GM13977 (cell line): Measurements from ENCODE around the gene PTPN6.
A peak's percentile ranks its signal among the peaks of the same experiment; 100 is the strongest.

ENCODE experiments used
- DNase-seq: peaks from one replicate; pipeline ENCODE4 v3.0.0; 2012; ENCODE audit warnings: low spot score
- in situ Hi-C: fragments of 300-500 bp; cut with MboI; formaldehyde crosslinking; loops from one replicate; pipeline ENCODE4 v1.12.0; 2022; ENCODE audit warnings: low sequenced_read_pairs, low pct_unique_long_range_greater_than_20kb, mixed read lengths, inconsistent platforms; ENCODE audit not compliant: unreplicated experiment
- TF ChIP-seq, protein P1 (sequence below): IDR thresholded peaks from 2 replicates; pipeline ENCODE4 v1.5.1; 2012; ENCODE audit warnings: mild to moderate bottlenecking, control low read depth; ENCODE audit not compliant: insufficient read depth; ENCODE audit errors: extremely low read depth, missing control alignments

Gene PTPN6

DNA sequence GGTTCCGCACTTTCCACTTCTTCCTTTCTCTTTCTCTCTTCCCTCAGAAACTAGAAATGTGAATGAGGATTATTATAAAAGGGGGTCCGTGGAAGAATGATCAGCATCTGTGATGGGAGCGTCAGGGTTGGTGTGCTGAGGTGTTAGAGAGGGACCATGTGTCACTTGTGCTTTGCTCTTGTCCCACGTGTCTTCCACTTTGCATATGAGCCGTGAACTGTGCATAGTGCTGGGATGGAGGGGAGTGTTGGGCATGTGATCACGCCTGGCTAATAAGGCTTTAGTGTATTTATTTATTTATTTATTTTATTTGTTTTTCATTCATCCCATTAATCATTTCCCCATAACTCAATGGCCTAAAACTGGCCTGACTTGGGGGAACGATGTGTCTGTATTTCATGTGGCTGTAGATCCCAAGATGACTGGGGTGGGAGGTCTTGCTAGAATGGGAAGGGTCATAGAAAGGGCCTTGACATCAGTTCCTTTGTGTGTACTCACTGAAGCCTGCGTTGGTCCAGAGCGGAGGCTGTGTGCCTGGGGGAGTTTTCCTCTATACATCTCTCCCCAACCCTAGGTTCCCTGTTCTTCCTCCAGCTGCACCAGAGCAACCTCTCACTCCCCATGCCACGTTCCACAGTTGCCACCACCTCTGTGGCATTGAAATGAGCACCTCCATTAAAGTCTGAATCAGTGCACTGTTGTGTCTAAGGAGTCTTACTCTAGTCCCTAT is 28.0 kb upstream of the PTPN6 start:
- in situ Hi-C loops: no loop called here
- DNase-seq: no peak
- TF ChIP-seq, protein P1, sequence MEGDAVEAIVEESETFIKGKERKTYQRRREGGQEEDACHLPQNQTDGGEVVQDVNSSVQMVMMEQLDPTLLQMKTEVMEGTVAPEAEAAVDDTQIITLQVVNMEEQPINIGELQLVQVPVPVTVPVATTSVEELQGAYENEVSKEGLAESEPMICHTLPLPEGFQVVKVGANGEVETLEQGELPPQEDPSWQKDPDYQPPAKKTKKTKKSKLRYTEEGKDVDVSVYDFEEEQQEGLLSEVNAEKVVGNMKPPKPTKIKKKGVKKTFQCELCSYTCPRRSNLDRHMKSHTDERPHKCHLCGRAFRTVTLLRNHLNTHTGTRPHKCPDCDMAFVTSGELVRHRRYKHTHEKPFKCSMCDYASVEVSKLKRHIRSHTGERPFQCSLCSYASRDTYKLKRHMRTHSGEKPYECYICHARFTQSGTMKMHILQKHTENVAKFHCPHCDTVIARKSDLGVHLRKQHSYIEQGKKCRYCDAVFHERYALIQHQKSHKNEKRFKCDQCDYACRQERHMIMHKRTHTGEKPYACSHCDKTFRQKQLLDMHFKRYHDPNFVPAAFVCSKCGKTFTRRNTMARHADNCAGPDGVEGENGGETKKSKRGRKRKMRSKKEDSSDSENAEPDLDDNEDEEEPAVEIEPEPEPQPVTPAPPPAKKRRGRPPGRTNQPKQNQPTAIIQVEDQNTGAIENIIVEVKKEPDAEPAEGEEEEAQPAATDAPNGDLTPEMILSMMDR: no peak

DNA sequence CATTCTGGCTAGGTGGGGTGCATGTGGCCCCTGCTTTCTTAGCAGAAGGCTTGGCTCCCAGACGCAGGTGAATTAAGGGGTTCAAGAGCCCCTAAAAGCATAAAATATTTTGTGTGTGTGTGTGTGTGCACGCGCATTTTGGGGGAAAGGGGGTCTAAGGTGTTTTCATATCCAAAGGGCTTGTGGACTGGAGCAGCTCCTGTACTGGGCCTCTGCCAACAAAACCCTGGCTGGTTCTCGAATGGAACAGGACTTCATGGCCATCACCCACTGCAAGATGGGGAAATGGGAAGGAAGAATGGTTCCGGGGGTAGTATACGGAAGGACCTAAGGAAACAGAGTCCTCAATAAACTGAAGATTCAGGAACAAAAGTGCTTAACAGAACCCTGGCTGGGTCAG is 27.3 kb upstream of the PTPN6 start:
- in situ Hi-C loops: no loop called here
- DNase-seq: no peak
- TF ChIP-seq, protein P1: no peak

DNA sequence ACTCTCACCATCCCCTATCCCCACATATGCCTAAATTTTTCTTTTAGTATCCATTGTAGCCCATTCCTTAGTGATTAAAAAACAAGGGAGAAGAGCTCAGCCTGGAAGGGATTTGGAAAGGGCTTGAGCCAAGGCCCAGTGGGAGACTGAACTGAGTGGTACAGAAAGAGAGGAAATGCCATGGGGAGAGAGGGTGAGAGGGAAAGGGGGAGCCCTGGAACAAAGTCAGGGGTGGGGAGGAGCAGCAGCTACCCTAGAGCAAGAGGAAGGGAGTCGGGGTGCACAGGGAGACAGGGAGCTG is 26.0 kb upstream of the PTPN6 start:
- in situ Hi-C loops: loop anchor here (25.0 kb wide), 1 partner anchor 187 kb away; the partner anchor contains the start of gene C1RL
- DNase-seq: no peak
- TF ChIP-seq, protein P1: no peak

DNA sequence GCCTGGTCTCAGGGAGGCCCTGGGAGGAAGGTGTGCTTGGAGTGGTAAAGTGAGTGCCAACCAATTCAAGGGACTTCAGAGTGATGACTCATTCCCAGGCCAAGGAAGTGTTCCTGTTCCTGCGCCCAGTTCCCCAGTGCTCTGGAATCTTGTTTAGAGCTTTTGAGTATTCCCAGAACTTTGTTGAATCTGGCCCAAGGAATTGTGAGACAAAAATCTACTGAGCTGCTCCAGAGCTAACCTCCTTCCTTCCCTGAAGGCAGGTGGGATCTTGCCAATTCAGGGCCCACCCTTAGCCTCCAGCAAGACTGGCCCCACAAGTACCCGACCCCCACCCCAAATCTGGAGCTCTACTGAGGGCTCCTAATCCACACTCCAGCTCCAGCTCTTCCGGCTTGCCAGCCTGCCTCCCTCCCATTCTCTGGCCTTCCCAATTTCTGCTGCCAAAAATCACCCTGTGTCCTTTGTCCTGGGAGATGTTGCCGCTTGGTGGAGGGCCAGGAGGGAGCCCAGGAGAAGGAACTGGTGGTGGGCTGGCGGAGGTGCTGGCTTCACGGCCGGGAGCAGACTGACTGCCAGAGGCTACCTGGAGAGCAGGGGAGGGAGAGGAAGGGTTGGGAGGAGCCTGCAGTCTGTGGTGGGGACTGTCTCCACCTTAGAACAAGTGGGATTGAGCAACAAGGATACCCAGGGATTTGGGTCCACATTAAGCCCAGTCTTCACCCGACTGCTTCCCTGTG is 25.4 kb upstream of the PTPN6 start:
- in situ Hi-C loops: loop anchor here (25.0 kb wide), 1 partner anchor 187 kb away; the partner anchor contains the start of gene C1RL
- TF ChIP-seq, protein P1: no peak
- no peak for DNase-seq

DNA sequence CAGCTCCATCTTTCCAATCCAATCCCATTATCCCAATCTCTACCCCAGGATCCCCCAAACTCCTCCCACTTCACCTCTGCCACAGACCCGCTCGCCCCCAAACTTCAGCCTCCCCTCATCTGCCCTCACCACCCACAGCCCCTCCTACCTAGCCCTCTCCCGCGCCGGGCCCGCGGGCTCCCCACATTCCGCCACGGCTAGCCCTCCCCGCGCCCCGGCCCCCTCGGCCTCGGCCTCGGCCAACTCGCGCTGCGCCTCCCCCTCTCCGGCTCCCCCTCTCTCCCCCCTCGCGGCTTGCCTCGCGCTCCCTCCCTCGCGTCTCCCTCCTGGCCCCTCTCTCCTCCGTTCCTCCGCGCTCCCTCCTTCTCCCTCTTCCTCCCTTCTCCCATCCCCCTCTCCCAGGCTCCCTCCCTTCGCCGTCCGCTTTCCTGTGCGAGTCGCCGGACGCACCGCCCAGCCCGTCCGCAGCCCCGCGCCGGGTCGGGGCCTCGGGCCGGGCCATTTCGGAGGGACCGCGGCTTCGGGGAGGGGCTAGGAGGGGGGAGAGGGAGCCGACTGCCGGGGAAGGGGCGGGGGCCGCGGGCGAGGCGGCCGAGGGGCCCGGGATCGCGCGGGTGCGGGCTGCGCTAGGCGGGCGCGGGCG is 23.7 kb upstream of the PTPN6 start, which contains the start of gene ATN1:
Gene ATN1 (plus strand): TSS at position 581 of the 643 bp plus-strand sequence. CDS start 6,043 bp downstream, outside the sequence.
- in situ Hi-C loops: loop anchor here (25.0 kb wide), 1 partner anchor 185 kb away; the partner anchor contains the start of gene C1RL
- DNase-seq: peak; percentile 82
- TF ChIP-seq, protein P1: no peak

DNA sequence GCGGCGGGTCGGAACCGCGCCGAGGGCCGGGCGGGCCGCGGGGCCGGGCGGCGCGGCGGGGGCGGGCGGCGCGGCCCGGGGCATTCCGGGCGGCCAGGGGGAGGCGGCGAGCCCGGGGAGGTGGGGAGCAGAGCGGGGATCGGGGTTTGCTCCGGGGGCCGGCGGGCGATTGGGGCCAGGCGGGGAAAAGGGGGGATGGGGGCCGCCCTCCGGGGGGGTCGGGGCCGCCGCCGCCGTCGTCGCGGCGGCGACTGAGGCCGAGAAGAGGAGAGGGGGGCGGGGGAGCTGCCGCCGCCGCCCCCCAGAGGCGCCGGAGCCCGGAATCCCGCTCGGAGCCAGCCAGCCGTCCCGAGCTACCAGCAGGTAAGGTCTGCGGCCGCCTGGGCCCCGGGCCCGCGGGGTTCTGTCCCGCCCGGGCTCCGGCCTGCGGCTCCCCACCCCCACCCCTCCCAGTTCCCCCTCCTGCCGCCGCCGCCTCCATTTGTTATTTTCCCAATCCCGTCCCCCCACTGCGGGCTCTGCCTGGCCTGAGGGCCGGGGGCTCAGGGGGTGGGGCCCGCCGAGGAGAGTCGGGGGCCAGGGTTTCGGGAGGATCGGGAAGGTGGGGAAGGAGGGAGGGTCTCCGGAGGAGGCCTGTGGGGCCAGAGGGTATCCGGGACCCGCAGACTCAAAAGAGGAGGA is 23.0 kb upstream of the PTPN6 start:
- DNase-seq: peak; percentile 77
- in situ Hi-C loops: loop anchor here (25.0 kb wide), 1 partner anchor 184 kb away; the partner anchor contains the start of gene C1RL
- TF ChIP-seq, protein P1: no peak
